GM19328 (cell line): Measurements from ENCODE around the gene DUS1L.

Experiments used
- ATAC-seq: cut with Tn5 transposase; IDR thresholded peaks from one replicate; pipeline ENCODE4 v1.9.1; 2021; ENCODE audit warnings: mild to moderate bottlenecking, moderate library complexity; ENCODE audit not compliant: unreplicated experiment

DUS1L gene

GRCh38 chr17:82077617-82078358, 12.2 kb upstream of the DUS1L start:
- ATAC-seq: no peak

DNA sequence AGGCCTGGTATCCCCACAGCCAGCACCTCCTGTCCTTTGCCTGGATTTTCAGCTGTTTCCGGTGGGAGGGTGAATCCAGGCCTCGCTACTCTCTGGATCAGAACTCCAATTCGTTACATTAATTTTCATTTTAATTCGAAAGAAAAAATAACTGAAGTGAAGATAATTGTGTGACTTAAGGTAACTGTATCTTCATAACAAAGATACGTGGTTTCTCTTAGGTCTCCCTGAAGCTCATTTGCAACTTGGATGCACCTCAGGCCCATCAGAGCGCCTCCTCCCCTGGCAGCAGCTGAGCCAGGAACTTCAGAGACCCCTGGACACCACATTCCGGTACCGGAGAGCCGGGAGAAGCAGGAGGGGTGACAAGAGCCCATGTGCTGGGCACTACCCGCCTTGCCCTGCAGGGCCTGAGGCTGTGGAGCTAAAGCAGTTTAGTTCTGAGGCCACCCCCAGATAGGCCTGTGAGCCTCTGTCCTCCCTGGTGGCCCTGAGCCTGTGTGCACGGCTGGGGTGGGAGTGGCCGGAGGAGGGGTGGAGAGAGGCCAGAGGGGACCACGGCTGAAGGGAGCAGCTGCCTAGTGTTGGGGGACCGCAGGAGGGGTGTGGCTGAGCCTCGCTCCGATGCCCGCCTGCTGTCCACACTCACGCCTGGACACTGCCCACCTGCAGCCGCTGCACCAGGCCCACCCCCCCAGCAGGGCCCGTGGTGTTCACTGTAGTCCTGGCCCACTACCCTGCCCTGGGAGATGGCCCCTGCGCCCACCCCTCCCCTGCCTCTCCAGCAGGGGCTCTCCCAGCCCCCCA, 11.4 kb upstream of the DUS1L start:
- ATAC-seq: no peak

DNA sequence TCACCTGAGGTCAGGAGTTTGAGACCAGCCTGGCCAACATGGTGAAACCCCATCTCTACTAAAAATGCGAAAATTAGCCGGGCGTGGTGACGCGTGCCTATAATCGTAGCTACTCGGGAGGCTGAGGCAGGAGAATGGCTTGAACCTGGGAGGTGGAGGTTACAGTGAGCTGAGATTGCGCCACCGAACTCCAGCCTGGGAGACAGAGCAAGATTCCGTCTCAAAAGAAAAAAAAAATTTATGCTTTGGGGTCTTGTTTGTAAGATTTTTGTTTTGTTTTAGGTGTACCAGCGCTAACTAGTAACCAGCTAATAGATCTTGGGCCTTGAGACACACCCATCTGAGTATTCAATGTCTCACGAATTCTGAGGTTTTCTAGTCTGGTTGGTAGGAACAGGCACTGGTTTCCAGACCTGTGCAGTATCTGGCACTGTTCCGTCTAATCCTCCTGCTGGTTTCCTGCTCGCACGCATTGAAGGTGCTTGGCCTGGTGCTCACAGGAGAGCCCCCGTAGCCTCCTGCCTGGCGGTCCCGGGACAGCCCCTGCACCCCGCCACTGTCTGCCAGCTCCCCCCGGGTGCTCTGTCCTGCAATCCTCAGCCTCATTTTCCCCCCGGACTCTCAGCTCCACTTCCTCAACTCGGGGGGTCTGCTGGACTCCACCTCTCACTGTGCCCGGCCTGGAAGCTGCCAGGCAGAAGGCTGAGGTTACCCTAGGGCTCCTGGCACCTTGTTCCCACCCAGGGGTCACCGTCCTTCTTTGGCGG, 10.6 kb upstream of the DUS1L start:
- no peak for ATAC-seq

- ATAC-seq: no peak
Observed at GRCh38 chr17:82073446-82073845, 7.8 kb upstream of the DUS1L start.

DNA sequence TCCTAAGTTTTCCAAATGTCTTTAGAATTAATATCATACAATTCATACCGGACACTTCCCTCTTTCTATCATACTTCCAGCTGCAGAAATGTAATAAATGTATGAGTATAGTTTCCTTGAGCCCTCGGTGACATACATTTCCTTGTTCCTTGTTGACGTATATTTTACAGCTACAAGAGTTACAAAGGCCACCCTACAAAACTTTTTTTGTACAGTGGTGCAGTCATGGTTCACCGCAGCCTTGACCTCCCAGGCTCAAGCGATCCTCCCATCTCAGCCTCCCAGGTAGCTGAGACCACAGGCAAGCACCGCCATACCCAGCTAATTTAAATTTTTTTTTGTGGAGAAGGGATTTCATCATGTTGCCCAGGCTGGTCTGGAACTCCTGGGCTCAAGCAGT, 7.2 kb upstream of the DUS1L start:
- no peak for ATAC-seq

GRCh38 chr17:82070611-82071010, 5.0 kb upstream of the DUS1L start:
- ATAC-seq: no peak

DNA sequence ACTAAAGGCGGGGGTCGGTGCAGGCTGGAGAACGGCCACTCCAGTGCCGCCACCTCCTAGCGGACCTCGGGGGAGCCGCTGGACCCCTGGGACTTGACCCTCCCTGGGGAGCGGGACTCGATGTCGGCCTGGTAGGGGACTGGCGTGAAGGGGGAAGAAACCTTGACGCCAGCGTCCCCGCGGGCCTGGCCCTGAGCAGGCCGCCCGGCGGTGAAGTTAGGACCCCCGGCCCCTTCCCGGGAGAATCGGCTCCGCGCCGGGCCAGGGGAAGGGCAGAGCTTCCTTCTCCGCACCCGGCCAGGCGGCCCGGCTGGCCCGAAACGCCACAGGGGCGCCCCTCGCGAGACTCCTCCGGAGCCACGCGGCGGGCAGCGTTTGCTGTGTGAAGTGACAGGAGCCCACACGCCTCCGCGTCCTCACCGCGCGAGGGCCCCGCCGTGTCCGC, 389 bp downstream of the DUS1L start:
- peak; percentile 20 for ATAC-seq

GRCh38 chr17:82064433-82065192, 991 bp downstream of the DUS1L start:
- no peak for ATAC-seq

GRCh38 chr17:82063424-82064415, 1.9 kb downstream of the DUS1L start:
- no peak for ATAC-seq

DNA sequence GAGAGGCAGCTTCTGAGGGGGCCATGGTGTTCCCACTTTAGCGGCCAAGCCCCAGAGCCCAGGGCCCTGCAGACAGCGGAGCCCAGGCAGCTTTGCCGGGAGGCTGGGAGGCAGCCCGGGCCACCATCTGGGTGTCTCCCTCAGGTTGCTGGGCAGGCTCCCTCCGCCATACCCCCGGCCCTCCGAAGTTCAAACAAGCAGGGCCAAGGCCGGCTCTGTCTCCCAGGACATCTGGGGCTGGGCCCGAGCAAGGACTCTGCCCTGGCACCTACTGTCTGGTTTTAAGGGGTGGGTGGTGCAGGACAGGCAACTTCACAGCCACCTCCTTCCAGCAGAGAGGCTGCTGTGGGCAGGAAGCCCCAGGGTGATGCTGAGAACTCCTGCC, 2.6 kb downstream of the DUS1L start:
- ATAC-seq: no peak

GRCh38 chr17:82062076-82062983, 3.3 kb downstream of the DUS1L start:
- ATAC-seq: no peak

- no peak for ATAC-seq
Observed at GRCh38 chr17:82061047-82061925, 4.3 kb downstream of the DUS1L start.

DNA sequence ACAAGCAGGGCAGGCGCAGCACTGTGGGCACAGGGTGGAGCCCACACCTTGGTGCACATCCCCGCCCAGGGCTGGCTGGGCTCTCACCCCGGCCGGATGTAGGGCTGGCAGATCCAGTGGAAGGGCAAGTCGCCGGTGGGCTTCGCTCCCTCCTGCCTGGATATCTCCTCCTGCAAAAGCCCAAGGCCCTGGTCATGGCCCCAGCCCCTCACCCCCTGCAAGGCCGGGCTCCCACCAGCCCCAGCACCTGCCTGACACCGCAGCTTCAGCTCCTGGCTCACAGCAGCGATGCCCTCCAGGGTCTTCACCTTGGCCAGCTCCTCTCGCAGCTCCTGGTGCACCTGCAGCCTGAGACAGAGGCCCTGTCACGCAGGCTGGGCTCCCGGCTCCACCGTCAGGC, 5.0 kb downstream of the DUS1L start:
- ATAC-seq: no peak

DNA sequence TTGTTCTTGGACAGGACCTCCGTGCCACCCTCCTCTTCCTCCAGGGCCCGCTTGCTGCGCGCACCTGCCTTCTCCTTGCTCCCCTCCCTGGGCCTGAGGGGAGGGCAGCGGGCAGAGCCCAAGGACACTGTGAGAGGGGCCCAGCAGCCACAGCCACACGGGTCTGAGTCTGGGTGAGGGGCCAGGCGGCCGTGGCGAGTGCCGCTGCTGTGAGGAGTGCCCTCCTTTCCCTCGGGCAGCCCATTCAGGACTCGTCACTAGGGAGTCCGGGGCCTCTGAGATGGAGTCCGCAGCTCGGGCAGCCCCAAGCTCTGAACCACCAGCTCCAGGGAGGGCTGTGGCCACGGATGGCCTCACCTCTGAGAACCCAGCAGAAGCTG, 5.6 kb downstream of the DUS1L start:
- no peak for ATAC-seq

GRCh38 chr17:82059272-82060000, 6.2 kb downstream of the DUS1L start:
- ATAC-seq: no peak

DNA sequence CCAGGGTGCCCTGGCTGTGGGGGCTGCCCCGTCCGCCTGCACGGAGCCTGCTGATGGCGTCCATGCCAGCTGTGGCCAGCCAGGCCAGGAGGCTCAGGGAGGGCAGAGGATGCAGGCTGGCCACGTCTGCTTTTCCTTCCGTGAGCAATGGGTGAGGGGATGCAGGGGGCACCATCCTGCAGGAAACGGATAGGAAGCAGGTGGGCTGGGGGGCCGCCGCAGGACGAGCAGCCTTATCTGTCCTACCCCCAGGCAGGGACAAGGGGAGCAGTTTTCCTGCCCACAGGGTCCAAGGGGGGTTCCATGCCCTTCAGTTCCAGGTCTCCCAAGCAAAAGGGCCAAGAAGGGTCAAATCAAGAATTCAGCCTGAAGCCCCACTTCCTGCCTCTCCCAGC, 6.8 kb downstream of the DUS1L start:
- ATAC-seq: no peak

GRCh38 chr17:82058230-82058854, 7.3 kb downstream of the DUS1L start:
- ATAC-seq: no peak
